Keratinocyte (primary cell): ENCODE results near the gene TMEM161A. TPM values are rescaled to one million over a fixed set of nuclear protein-coding genes. Genes with fewer than 3 reads are reported as not detected.

Experiments
- DNase-seq: peaks from one replicate; pipeline ENCODE4 v3.0.0-alpha.2; 2011; ENCODE audit warnings: low read depth, missing footprints, low spot score
- FAIRE-seq: peaks from 2 replicates; lab custom pipeline; 2011; peaks lifted over from hg19 to GRCh38; lab: Jason Lieb, UNC
- H2AFZ ChIP-seq: 2 replicates; pipeline ENCODE4 v1.6.0; 2012; ENCODE audit warnings: low read length, control low read depth, inconsistent platforms; ENCODE audit not compliant: control insufficient read depth
- H3K27ac ChIP-seq: 2 replicates; pipeline ENCODE4 v1.5.1; 2011; ENCODE audit warnings: low read length; ENCODE audit not compliant: control insufficient read depth, insufficient read depth
- H3K27me3 ChIP-seq: 3 replicates; pipeline ENCODE4 v1.6.0; 2011; ENCODE audit warnings: low read length; ENCODE audit not compliant: control insufficient read depth, insufficient read depth; ENCODE audit errors: extremely low read depth
- H3K36me3 ChIP-seq, 2 experiments: 2 replicates in 1 of 2; 3 replicates in 1 of 2; pipeline ENCODE4 v1.5.1; 2011; ENCODE audit warnings: low read length in 2 of 2, mild to moderate bottlenecking in 1 of 2; ENCODE audit not compliant: control insufficient read depth in 2 of 2, insufficient read depth in 2 of 2; ENCODE audit errors: extremely low read depth in 1 of 2
- H3K4me1 ChIP-seq: 3 replicates; pipeline ENCODE4 v1.5.1; 2011; ENCODE audit warnings: low read length; ENCODE audit not compliant: control insufficient read depth, insufficient read depth; ENCODE audit errors: extremely low read depth
- H3K4me2 ChIP-seq: 3 replicates; pipeline ENCODE4 v1.6.0; 2011; ENCODE audit warnings: low read depth, low read length; ENCODE audit not compliant: control insufficient read depth, insufficient read depth; ENCODE audit errors: extremely low read depth
- H3K4me3 ChIP-seq, 3 experiments: fragments of 200-600 bp in 1 of 3; sonication (generic) in 1 of 3; 2 replicates in 2 of 3; 3 replicates in 1 of 3; pipeline ENCODE4 v1.5.1; 2011 to 2016; ENCODE audit warnings: low read length in 3 of 3, mild to moderate bottlenecking in 3 of 3, control low read depth in 2 of 3, inconsistent platforms in 1 of 3, low read depth in 1 of 3, mixed read lengths in 1 of 3, mixed run types in 1 of 3, moderate library complexity in 1 of 3; ENCODE audit not compliant: control insufficient read depth in 2 of 3, insufficient read depth in 2 of 3; ENCODE audit errors: extremely low read depth in 1 of 3
- H3K79me2 ChIP-seq: 2 replicates; pipeline ENCODE4 v1.6.0; 2012; ENCODE audit warnings: low read length; ENCODE audit not compliant: control insufficient read depth, insufficient read depth
- H3K9ac ChIP-seq: 3 replicates; pipeline ENCODE4 v1.6.0; 2011; ENCODE audit warnings: low read length; ENCODE audit not compliant: control insufficient read depth, insufficient read depth; ENCODE audit errors: extremely low read depth
- H3K9me1 ChIP-seq: 3 replicates; pipeline ENCODE4 v1.6.0; 2011; ENCODE audit warnings: low read length; ENCODE audit not compliant: control insufficient read depth, insufficient read depth; ENCODE audit errors: extremely low read depth
- H3K9me3 ChIP-seq: 2 replicates; pipeline ENCODE4 v1.5.1; 2012; ENCODE audit warnings: low read depth, low read length; ENCODE audit not compliant: control insufficient read depth
- H4K20me1 ChIP-seq: 3 replicates; pipeline ENCODE4 v1.6.0; 2011; ENCODE audit warnings: low read length; ENCODE audit not compliant: control insufficient read depth, insufficient read depth; ENCODE audit errors: extremely low read depth
- EZH2 ChIP-seq: IDR thresholded peaks from one replicate; pipeline ENCODE4 v1.6.1; 2012; ENCODE audit warnings: inconsistent platforms, mild to moderate bottlenecking, low read length, moderate library complexity
- dilution Hi-C: fragments of 300-500 bp; cut with MboI; formaldehyde crosslinking; loops from one replicate; pipeline ENCODE4 v1.7.0; 2020; ENCODE audit warnings: low sequenced_read_pairs; ENCODE audit not compliant: extremely low pct_ligation_motif_present
- polyA plus RNA-seq, 5 experiments: library from polyadenylated mRNA; depleted of rRNA in 3 of 5; stranded (reverse) in 3 of 5; stranded (forward) in 1 of 5; unstranded in 1 of 5; fragments of >200 nt; gene quantifications; 1 replicate in 1 of 5; 2 replicates in 3 of 5; 3 replicates in 1 of 5; pipeline versions ENCODE4 v1.2.1 to v1.2.3, GENCODE V29; 2011 to 2012; ENCODE audit warnings: missing spikeins in 2 of 5, low read depth in 1 of 5, low replicate concordance in 1 of 5
- TF ChIP-seq, protein P1 (sequence below), 3 experiments: IDR thresholded peaks in 1 of 3; conservative IDR thresholded peaks in 1 of 3; optimal IDR thresholded peaks in 1 of 3; 2 replicates in 2 of 3; 3 replicates in 1 of 3; pipeline versions ENCODE3 to v1.5.1; 2011; ENCODE audit warnings: low read length in 3 of 3, mild to moderate bottlenecking in 3 of 3, moderate library complexity in 2 of 3, control low read depth in 1 of 3, inconsistent platforms in 1 of 3; ENCODE audit not compliant: insufficient read depth in 2 of 3; ENCODE audit errors: extremely low read depth in 1 of 3

The TMEM161A gene
- polyA plus RNA-seq, 1 donor (not counting 4 experiments of a cell fraction or from before 2014, with no cell fraction given), result 18.0 TPM

- no peaks in the 10 kb centered on the region for H3K4me1 ChIP-seq
- no peaks in the 10 kb centered on the region for H3K9me1 ChIP-seq
- H3K9me3 ChIP-seq, result no peaks in the 10 kb centered on the region
- H4K20me1 ChIP-seq, result no peaks in the 10 kb centered on the region
- no peak for FAIRE-seq
- no peak overlapping the region for H3K4me2 ChIP-seq
- H3K79me2 ChIP-seq, result no peaks in the 10 kb centered on the region
- no peak overlapping the region for H3K9ac ChIP-seq
- dilution Hi-C loops, result no loop called here
- H3K27ac ChIP-seq, result no peak overlapping the region
- no peaks in the 10 kb centered on the region for H3K36me3 ChIP-seq
- H2AFZ ChIP-seq, result no peak overlapping the region
- no peak for DNase-seq
- TF ChIP-seq, protein P1, sequence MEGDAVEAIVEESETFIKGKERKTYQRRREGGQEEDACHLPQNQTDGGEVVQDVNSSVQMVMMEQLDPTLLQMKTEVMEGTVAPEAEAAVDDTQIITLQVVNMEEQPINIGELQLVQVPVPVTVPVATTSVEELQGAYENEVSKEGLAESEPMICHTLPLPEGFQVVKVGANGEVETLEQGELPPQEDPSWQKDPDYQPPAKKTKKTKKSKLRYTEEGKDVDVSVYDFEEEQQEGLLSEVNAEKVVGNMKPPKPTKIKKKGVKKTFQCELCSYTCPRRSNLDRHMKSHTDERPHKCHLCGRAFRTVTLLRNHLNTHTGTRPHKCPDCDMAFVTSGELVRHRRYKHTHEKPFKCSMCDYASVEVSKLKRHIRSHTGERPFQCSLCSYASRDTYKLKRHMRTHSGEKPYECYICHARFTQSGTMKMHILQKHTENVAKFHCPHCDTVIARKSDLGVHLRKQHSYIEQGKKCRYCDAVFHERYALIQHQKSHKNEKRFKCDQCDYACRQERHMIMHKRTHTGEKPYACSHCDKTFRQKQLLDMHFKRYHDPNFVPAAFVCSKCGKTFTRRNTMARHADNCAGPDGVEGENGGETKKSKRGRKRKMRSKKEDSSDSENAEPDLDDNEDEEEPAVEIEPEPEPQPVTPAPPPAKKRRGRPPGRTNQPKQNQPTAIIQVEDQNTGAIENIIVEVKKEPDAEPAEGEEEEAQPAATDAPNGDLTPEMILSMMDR (optimal IDR thresholded peaks at IDR 0.05 in 1 of 3, IDR thresholded peaks at IDR 0.05 in 1 of 3, conservative IDR thresholded peaks at IDR 0.05 in 1 of 3; ENCODE audit: extremely low read depth in 1 of 3, insufficient read depth in 2 of 3, low read length in 3 of 3), result no peak
- no peak for TF ChIP-seq EZH2
- H3K27me3 ChIP-seq, result no peaks in the 10 kb centered on the region
- H3K4me3 ChIP-seq, result no peak overlapping the region
Observed at GRCh38 chr19:19077103-19077502, 61.2 kb downstream of the TMEM161A start.

DNA sequence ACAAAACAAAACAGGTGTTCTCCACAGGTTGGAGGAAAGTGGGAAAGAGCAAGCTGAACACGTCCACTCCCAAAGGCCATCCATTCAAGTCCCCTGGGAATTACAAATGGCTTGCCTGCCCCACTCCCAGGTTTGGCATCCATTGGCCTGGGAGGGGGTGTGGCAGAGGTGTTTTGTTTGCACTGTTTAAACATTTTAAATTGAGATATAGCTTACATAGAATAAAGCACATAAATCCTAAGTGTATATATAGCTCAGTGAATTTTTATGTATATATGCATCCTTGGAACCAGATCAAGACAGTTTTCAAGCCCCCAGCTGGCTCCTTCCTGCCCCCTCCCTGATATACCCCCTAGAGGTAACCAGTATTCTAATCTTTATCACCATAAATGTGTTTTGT lies 61.8 kb downstream of the TMEM161A start:
- H3K9me1 ChIP-seq, result no peaks in the 10 kb centered on the region
- no peak overlapping the region for H3K27ac ChIP-seq
- DNase-seq (no peak), FAIRE-seq (no peak)
- no peak overlapping the region for H3K4me2 ChIP-seq
- H3K36me3 ChIP-seq, result no peaks in the 10 kb centered on the region
- TF ChIP-seq EZH2, result no peak
- TF ChIP-seq, protein P1 (optimal IDR thresholded peaks at IDR 0.05 in 1 of 3, IDR thresholded peaks at IDR 0.05 in 1 of 3, conservative IDR thresholded peaks at IDR 0.05 in 1 of 3; ENCODE audit: extremely low read depth in 1 of 3, insufficient read depth in 2 of 3, low read length in 3 of 3), result no peak
- H3K4me3 ChIP-seq, result no peak overlapping the region
- H4K20me1 ChIP-seq, result no peaks in the 10 kb centered on the region
- no peak overlapping the region for H3K9ac ChIP-seq
- H3K9me3 ChIP-seq, result no peaks in the 10 kb centered on the region
- H3K4me1 ChIP-seq, result no peaks in the 10 kb centered on the region
- no peaks in the 10 kb centered on the region for H3K79me2 ChIP-seq
- no peaks in the 10 kb centered on the region for H3K27me3 ChIP-seq
- no peak overlapping the region for H2AFZ ChIP-seq
- dilution Hi-C loops, result no loop called here
